ENCODE measurements around the gene CIB2.

DNA sequence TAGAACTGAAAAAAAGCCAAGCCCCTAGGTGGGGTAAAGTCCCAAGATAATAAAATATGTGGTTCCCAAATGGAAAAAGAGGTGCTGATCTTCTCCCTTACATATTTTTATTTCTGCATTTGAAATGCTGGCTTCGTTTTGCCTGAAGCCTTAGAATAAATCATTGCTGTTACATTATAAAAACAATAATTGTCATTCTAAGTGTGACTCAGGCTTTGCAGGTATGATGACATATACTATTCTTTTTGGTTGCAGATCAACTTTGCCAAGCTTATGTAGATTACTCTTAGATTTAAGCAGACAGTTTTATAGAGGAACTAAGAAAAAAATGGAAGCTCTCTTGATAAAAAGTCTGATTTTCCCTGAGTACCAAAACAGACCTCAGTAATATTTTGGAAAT, 25.4 kb upstream of the CIB2 start:
- TF ChIP-seq POLR2AphosphoS5 (IDR thresholded peaks at IDR 0.05; ENCODE audit: low read depth, low read length) (no peak), FOXM1 (IDR thresholded peaks at IDR 0.05; ENCODE audit: low read depth) (no peak), EZH2phosphoT487 (IDR thresholded peaks at IDR 0.05; ENCODE audit: borderline replicate concordance, low read depth) (no peak), TAF1 (IDR thresholded peaks at IDR 0.05; ENCODE audit: borderline replicate concordance, low read depth, low read length) (no peak), RXRA (IDR thresholded peaks at IDR 0.05; ENCODE audit: borderline replicate concordance, low read depth) (no peak), RAD21 (IDR thresholded peaks at IDR 0.05; ENCODE audit: low read length) (no peak), NRF1 (IDR thresholded peaks at IDR 0.05; ENCODE audit: low read depth, low read length) (no peak)
- TF ChIP-seq, protein P1, sequence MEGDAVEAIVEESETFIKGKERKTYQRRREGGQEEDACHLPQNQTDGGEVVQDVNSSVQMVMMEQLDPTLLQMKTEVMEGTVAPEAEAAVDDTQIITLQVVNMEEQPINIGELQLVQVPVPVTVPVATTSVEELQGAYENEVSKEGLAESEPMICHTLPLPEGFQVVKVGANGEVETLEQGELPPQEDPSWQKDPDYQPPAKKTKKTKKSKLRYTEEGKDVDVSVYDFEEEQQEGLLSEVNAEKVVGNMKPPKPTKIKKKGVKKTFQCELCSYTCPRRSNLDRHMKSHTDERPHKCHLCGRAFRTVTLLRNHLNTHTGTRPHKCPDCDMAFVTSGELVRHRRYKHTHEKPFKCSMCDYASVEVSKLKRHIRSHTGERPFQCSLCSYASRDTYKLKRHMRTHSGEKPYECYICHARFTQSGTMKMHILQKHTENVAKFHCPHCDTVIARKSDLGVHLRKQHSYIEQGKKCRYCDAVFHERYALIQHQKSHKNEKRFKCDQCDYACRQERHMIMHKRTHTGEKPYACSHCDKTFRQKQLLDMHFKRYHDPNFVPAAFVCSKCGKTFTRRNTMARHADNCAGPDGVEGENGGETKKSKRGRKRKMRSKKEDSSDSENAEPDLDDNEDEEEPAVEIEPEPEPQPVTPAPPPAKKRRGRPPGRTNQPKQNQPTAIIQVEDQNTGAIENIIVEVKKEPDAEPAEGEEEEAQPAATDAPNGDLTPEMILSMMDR (IDR thresholded peaks at IDR 0.05) = no peak
- TF ChIP-seq, protein P2, sequence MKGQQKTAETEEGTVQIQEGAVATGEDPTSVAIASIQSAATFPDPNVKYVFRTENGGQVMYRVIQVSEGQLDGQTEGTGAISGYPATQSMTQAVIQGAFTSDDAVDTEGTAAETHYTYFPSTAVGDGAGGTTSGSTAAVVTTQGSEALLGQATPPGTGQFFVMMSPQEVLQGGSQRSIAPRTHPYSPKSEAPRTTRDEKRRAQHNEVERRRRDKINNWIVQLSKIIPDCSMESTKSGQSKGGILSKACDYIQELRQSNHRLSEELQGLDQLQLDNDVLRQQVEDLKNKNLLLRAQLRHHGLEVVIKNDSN (IDR thresholded peaks at IDR 0.05; ENCODE audit: borderline replicate concordance, low read depth) = no peak
- TF ChIP-seq, protein P3, sequence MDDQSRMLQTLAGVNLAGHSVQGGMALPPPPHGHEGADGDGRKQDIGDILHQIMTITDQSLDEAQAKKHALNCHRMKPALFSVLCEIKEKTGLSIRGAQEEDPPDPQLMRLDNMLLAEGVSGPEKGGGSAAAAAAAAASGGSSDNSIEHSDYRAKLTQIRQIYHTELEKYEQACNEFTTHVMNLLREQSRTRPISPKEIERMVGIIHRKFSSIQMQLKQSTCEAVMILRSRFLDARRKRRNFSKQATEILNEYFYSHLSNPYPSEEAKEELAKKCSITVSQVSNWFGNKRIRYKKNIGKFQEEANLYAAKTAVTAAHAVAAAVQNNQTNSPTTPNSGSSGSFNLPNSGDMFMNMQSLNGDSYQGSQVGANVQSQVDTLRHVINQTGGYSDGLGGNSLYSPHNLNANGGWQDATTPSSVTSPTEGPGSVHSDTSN (IDR thresholded peaks at IDR 0.05) = no peak
- TF ChIP-seq, protein P4, sequence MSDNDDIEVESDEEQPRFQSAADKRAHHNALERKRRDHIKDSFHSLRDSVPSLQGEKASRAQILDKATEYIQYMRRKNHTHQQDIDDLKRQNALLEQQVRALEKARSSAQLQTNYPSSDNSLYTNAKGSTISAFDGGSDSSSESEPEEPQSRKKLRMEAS (IDR thresholded peaks at IDR 0.05; ENCODE audit: low read depth) = no peak
